ENCODE measurements around the gene RNF43.

Gene RNF43

DNA sequence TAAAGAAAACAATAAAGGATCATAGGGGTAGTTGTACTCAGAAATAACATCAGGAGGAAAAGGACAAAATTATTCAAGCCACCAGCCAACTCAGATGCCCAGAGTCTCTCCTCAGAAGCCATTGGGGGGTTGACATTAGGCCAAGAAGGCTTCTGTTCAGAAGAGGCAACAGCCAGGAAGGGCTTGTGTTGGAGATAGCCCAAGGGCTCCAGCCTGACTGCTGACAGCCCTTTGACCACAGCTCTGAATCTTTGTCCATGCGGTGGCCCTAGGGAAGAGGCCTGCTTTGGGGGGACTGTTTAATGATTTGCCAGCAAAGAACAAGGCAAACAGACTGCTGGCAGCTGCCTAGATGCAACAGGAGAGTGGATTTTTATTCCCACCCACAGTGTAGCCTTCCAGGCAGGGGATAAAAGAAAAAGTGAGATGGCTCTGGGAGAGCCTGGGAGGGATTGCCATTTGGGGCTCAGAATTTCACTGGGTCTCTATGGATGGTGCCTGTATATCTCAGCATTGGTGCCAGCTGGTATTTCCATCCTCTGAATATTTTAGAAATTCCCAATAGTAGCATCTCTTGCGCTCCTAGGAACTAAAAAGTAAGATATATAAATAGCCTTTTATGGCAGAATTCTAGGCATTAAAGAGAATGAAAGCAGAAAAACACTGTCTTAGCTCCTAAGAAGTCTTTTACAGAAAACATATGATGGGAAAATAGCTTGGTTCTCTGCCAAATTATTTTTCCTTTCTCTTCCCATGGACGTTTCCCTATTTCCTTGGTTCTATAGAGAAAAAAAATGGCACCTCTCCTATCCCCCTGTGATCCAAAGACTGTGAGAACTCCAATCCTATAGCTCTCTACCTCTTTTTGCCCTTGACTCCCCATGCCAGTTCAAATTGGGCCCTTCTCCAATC lies 36.0 kb downstream of the RNF43 start:
- no peak for DNase-seq (ENCODE audit: low read depth, low spot score)

DNA sequence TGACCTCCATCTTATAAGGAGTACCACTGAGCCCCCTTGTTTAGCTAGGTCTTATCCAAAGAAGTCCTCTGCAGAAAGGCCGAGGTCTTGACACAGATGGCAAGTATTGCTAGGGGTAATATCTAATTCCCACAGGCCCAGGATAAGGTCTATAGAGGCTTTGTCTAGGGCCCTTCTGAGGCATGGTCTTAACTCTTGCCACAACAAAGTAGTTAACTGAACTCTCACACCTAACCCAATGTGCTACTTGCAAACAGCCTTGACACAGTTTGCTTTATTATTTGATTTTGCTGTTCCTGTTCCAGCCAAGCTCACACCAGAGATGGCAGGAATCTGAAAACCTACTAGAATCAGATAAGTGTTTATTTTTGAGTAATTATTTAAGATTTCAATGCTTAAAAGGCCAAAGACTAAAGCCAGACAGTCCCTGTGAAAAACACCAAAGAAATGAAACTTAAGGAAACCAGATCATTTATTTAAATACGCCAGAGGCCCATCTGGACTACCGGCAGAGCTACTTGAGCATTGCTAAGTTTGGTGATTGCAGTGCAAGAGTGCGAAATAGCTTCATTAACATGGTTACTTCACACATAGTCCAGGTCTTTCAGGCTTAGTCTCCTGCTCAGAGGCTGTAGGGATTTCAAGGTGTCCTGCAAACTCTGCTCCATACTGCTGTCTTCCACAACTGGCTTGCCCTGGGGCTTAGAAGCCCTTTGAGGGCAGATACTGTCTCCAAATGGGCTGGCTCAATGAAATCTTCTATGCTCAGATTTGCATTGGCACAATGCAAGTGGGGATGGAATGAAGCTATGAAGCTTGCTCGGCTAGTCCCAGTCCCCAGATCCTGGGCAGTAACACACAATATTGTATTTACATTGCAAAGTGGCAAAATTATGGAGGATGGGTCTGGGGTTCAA lies 36.9 kb downstream of the RNF43 start:
- DNase-seq (ENCODE audit: low read depth, low spot score): no peak

DNA sequence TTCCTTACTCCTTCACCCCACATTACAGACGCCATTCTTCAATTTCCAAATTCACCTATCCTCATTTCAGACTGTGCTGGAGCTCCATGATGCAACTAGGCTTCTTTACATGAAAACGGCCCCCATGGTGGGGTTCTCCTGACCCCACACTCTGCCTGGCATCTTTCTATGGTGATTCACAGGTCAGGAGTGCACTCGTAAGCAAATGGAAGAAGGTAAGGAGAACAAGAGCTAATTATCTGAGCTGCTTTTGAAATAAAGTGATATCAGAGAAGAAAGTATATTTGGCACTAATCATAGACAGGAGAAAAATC lies 37.9 kb downstream of the RNF43 start:
- no peak for DNase-seq (ENCODE audit: low read depth, low spot score)

DNA sequence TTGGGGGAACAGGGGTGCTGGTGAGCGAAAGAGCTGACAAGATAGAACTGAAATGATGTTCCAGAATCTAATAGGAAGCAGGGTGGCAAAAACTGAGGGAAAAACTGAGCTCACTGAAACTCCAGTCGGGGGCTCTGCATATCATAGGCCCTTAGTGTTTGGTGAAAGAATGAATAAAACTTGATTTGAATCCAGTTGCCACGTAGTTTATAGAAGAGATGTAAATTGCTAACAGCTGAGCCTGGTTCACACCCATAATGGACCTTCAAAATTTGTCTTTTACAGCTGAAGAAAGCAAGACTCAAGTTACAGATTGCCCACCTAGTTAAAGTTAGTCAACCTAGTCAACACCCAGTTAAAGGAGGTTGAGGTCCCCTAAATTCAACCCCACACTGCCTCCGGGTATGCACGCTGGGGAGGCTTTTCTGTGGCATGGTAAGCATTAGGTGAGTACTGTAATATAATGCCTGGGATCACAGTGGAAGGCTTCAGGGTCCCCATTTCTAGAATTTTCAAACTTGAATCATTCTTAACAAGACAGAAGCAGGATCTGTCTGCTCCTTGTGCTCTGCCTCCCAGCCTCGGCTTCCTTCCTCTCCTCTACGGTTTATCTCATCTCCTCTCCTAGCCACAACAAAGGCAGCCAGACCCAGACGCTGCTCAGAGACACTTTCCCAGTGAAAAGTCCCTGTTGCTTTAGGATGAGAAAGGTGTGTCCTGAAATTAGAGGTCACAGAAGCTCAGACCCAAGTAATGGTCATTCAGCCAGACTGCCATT lies 38.4 kb downstream of the RNF43 start:
- DNase-seq (ENCODE audit: low read depth, low spot score): no peak

DNA sequence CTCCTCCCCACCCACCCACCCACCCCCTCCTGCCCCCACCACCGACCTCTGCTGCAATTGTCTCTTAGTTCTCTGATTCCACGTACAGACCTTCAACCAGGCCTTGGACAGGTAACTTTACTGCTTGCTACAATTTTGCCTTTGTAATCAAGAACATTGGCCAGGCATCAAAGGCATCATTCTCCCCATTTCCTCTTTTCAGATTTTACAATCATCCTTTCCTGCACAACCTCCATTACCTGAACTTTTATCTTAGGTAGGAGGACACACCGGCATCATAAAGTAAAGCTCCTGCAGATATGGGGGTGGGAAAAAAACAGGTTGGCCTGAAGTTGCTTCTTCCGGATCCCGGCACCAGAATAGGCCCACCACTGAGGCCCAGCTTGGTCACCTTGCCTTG lies 39.7 kb downstream of the RNF43 start:
- no peak for DNase-seq (ENCODE audit: low read depth, low spot score)

DNA sequence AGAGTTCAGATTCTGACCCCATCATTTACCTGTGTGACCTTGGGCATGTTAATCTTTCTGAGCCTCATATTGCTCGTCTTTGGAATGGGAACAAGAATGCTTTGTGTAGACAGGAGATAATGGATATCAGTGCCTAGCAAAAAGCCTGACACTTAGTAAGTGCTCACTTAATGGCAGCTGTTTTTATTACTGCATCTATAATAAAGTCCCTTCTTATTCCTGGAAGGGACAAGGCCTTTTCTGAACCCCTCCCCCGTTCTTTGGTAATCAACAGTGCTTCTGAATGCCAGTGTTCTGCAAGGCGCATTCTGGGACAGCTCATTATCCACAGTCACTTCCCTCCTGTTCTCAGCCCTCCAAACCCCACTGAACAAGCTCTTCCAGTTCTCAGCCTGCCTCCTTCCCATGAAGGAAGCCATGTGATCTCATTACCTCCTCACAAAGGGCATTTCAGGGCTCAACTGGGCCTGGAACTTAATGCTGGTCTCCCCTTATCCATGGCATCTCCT lies 40.2 kb downstream of the RNF43 start:
- DNase-seq (ENCODE audit: low read depth, low spot score): no peak

DNA sequence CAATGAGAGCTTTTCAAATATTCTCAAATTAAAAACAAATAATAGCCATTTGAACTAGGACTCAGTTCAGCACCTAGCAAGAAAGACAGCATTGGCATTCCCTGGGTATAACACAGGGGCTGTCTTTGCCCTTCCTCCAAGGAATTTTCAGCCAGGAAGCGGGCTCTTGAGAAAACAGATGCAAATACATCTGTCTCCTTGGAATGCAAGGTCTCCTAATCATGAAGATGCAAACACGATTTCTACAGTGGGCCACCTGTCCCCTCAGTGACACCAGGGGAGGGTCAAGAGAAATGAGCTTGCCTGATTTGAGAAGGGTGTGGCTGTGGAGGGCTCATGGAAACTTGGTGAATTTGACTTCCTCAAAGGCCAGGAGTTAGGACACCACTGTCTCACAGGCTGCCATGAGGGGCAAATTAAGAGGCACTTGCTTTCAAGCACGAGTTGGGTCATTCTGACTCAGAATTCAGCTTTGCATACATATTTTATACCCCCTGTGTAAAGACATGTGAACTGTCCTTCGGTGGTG lies 40.8 kb downstream of the RNF43 start:
- no peak for DNase-seq (ENCODE audit: low read depth, low spot score)

DNA sequence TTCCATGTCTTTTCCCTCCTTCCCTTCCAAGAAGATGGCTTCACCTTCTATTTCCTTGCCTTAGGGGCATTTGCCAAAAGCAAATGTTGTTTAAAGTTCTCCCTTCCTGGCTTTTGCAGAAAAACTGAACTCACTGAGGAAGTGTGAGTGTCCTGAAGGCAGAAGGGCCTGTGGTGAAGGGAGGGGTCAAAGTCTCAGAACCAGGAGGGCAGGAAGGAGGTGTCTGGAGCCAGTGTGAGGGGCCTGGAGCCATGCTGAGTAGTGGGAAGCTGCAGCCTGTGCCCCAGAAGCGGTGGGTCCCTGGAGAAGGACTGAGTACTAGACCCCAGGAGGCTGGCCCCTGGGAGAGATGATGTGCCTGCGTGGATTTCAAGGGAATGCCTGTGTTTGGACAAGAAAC lies 41.5 kb downstream of the RNF43 start:
- no peak for DNase-seq (ENCODE audit: low read depth, low spot score)

DNA sequence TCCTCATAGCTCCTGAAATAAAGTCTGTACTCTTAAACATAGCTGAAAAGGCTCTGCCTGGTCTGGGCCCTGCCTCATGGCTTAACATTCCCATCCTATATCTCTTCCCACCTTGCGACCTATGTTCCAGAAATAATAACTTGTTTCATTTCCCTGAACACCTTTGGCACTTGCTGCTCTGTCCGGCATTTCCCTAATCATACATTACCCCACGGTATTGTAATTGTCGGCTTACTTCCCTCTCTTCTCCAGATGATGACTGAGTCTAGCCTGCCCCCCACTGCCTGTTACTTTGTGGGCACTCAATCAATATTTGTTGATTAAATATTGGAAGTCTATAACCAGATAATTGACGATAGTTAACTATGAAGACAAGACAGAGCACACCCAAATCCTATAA lies 42.1 kb downstream of the RNF43 start:
- no peak for DNase-seq (ENCODE audit: low read depth, low spot score)

DNA sequence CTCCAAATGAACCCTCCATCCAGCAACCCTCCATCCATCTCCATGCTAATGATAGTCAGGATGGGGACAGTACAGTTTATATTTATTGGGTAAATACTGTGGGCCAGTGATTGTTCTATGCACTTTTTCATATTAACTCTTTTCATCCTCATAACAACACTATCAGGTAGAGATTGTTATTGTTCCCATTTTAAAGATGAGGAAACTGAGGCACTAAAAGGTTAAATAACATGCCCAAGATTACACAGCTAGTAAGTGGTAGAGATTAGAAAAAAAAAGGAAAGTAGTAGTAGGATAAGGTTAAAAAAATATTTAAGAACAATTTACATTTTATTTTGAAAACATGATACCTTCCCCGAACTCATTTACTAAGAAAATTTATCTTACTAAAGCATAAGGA lies 43.4 kb downstream of the RNF43 start:
- DNase-seq (ENCODE audit: low read depth, low spot score): no peak

DNA sequence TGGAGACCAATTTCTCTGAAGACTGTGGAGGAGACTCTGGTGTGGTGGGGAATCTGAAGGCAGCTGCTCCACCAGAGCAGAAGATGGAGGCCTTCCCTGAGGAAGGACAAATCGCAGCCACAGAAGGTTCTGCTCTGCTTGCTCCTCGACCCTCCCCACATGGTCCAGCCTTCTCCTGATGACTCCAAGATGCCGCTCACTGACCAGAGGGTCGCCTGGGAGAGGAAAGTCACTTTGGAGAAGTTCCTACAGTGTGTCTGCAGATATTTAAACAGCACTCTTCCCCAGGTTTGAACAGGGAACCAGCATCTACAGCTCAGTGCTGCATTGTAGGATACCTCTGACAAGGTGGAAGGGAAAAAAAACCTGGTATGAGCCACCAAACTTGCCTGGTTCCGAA lies 44.3 kb downstream of the RNF43 start:
- DNase-seq (ENCODE audit: low read depth, low spot score): no peak

DNA sequence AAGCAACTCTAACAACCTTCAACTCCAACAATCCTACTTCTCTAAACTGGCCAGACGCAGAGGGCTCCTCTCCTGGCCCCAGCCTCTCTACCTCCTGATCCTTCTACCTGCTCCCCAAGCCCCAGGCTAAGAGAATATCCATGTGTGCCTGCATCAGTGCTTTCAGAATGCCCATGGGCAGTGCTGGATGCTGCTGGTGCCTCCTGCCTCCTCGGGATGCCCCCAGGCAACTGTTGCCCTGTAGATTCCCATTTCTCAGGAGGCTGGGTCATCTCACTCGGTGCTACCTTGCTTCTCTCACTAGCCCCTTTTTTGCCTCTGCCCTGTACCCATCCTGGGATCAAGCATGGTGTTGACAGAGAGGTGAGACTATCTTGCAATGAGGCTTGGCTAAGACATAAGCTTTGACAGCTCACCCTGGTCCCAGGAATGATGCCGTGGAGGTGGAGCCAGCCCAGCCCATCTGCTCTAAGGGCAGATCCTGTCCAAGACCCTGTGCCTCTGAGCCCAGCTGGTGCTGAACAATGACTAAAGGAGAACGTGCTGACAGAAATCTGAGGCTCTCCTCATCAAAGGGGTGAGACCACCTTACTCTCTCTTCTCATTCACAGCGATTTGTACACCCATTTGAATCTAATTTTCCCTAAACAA lies 45.9 kb downstream of the RNF43 start:
- DNase-seq (ENCODE audit: low read depth, low spot score): no peak

DNA sequence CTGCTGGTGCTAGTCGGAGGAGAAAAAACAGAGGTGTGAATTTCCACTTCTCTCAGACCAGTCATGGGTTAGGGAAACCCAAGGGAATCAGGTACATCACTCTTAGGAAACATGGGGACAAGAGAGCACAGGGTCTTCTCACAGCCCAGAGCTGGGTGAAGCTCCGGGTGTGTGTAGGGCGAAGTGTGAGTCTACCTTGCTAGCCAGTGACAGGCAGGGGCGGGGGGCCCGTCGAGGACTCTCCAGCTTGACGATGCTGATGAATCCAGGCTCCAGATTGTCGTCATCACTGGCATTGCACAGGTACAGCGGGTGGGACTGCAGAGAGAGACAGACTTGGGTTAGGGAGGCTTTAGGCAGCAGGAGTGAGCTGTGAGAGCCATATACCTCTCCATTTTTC lies 46.6 kb downstream of the RNF43 start:
- no peak for DNase-seq (ENCODE audit: low read depth, low spot score)

DNA sequence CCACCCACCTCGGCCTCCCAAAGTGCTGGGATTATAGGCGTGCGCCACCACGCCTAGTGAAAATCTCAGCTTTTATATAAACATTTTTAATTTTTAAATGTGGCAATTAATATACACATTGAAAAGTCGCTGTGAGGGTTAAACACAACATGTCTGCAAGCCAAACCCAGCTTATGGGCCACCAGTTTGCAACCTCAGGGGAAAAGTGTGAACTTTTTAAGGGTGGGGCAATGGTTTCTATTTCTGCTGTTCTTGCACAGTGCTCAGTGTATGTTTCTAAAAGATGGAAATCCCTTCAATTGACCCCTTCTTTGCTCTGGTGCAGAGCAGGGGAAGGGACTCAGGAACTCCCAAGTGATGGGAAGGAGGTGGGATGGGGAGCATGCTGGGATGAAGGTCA lies 47.0 kb downstream of the RNF43 start:
- no peak for DNase-seq (ENCODE audit: low read depth, low spot score)

DNA sequence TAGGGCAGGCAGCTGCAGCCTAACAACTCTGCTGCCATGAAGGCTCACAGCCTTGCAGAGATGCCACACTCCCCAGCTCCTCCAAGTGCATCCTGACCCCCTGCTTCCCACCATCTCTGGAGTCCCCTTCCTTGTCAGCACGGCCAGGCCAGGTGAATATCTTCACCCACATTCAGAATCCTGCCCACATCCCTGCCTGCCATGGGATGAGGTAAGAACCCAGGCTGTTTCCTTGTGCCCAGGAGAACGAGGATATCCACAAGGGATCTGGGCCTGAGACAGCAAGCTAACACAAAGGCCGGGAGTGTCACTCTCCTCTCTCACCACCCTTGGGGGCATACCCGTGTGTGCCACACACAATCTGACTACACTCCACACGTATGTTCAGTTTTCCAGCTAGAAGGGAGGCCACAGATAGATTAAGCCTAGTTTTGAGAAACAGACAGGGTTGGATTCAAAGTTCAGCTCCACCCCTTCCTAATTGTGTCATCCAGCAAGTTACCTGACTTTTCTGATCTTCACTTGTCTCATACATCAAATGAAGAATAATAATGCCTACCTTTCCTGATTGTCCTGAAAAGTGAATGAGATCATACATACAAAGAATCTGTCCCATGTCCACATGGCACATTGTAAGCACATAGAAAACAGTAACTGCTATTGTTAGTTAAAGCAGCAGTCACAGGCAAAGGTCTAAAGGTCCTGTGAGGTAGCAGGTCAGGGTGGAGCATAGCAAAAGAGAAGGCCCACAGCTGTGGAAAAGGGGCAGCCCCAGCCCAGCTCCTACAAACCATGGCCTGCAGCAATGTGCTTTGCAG lies 47.9 kb downstream of the RNF43 start:
- no peak for DNase-seq (ENCODE audit: low read depth, low spot score)

DNA sequence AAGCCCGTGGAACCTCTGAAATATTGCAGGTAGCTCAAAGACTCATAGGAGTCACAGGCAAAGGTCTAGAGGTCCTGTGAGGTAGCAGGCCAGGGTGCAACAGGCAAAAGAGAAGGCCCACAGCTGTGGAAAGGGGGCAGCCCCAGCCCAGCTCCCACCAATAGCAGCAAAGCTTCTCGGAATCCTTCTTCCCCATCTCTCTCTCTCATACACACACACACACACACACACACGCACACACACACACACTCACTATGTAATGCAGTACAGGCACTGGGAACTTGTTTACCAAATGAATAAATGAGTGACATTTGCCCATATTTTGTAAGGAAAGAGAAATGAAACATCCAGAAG lies 48.5 kb downstream of the RNF43 start:
- DNase-seq (ENCODE audit: low read depth, low spot score): no peak

All from activated CD4-positive, CD25-positive, alpha-beta regulatory T cell treated with anti-CD3 and anti-CD28 coated beads, Interleukin-2, amount 50 U/mL, for 16 hours (primary cell).